Ovary (tissue), 9 donors: ENCODE data around the gene POR. TPM values are rescaled to one million over a fixed set of nuclear protein-coding genes. Genes with fewer than 3 reads are reported as not detected.
"Not testable (repeated sequence)": the region's sequence is repeated elsewhere in the genome, so short reads cannot be mapped to it uniquely, and the experiment has no call there.

Experiments used
- DNase-seq, 5 donors: peaks; one replicate each; pipeline ENCODE4 v3.0.0-alpha.2; 2019 to 2020
- H3K27ac ChIP-seq, 2 donors: fragments of 200-600 bp; one replicate each; pipeline versions ENCODE4 v1.5.1 to v1.8.0; 2019 to 2022
- H3K27me3 ChIP-seq: fragments of 200-600 bp; one replicate; pipeline ENCODE4 v1.8.0; 2022
- H3K36me3 ChIP-seq: fragments of 200-600 bp; sonication (generic); one replicate; pipeline ENCODE4 v1.5.1; 2019
- H3K4me1 ChIP-seq: one replicate; pipeline ENCODE4 v1.8.1; 2013; ENCODE audit warnings: mild to moderate bottlenecking, moderate library complexity; ENCODE audit not compliant: insufficient read depth
- H3K4me3 ChIP-seq: fragments of 200-600 bp; sonication (generic); one replicate; pipeline ENCODE4 v1.5.1; 2017
- H3K9me3 ChIP-seq, 2 donors: fragments of 200-600 bp in 1 of 2; sonication (generic) in 1 of 2; one replicate each; pipeline versions ENCODE4 v1.5.1 to v1.8.1; 2013 to 2019; ENCODE audit warnings: mild to moderate bottlenecking in 1 of 2, moderate library complexity in 1 of 2
- CTCF ChIP-seq, 3 donors: fragments of 450-650 bp in 2 of 3; fragments of 200-600 bp in 1 of 3; IDR thresholded peaks; one replicate each; pipeline versions ENCODE4 v1.5.1 to v1.8.0; 2016 to 2022; ENCODE audit warnings: antibody characterized with exemption in 3 of 3, mild to moderate bottlenecking in 1 of 3
- EP300 ChIP-seq: sonication (generic); formaldehyde crosslinking; IDR thresholded peaks from one replicate; pipeline ENCODE4 v1.6.1; 2017; ENCODE audit warnings: antibody characterized with exemption
- POLR2A ChIP-seq: fragments of 450-650 bp; IDR thresholded peaks from one replicate; pipeline ENCODE4 v1.6.1; 2017; ENCODE audit warnings: antibody characterized with exemption, mild to moderate bottlenecking, moderate library complexity
- WGBS, 3 donors: extraction: QIAGEN DNeasy Blood & Tissue Kit in 1 of 3; methylation state at CpG; one replicate each; pipeline versions ENCODE4 v1.1.5 to v1.1.7; 2013 to 2017; 5-methylcytosine and 5-hydroxymethylcytosine counted together
- intact Hi-C, 4 donors: fragments of 100-400 bp; cut with DNase I; formaldehyde crosslinking; loops; one replicate each; pipeline versions ENCODE4 v1.11.0 to v1.15.1; 2022 to 2023
- polyA plus RNA-seq, 2 donors: library from polyadenylated mRNA; stranded (reverse); fragments of 200-250 nt in 1 of 2; fragments of 350-450 nt in 1 of 2; fragmentation: Illumina TruSeq in 1 of 2; extraction: RNeasy Lipid Tissue Mini Kit (QIAGEN cat#74804) in 1 of 2; gene quantifications; one replicate each; pipeline ENCODE4 v1.2.3, GENCODE V29; 2013 to 2014
- total RNA-seq, 7 donors: library from RNA; depleted of rRNA in 2 of 7; stranded (reverse); fragments of >200 nt in 2 of 7; fragmentation: NEBNext Ultra II Directional in 3 of 7; extraction: Animal tissue kit (Norgen Biotek cat#: 25700) in 3 of 7; gene quantifications; one replicate each; pipeline versions ENCODE4 v1.1.0 to v1.2.4, GENCODE V29; 2016 to 2023
- donor health status: DM: no; HTN: no; CAD: no; lungs with moderate emphysema.
- donor health status: DM: no; HTN: no; CAD: no.
- donor health status: Bipolar disorder and iron deficiency.
- donor health status: DM: yes; HTN: yes; CAD: no.
- donor health status: DM: no; HTN: no; CAD: no.
- donor health status: DM: yes; HTN: yes; CAD: no.

POR gene
- total and polyA plus RNA-seq, 9 donors = 71.8 to 191 (median 144) TPM

GRCh38 chr7:75881436-75882095 lies 33.4 kb upstream of the POR start:
- intact Hi-C loops = loop anchor here in 1 of 4 donors (5.0 kb wide), 1 partner anchor 136 kb away; no protein-coding TSS in a partner anchor
- Histone ChIP-seq H3K9me3 (no peaks in the 10 kb centered on the region), H3K36me3 (no peaks in the 10 kb centered on the region), H3K4me1 (peaks cover 6% of the 10 kb centered on the region), H3K4me3 (no peak overlapping the region), H3K27ac (no peak overlapping the region), H3K27me3 (no peaks in the 10 kb centered on the region)
- TF ChIP-seq POLR2A (no peak), EP300 (no peak), CTCF (IDR thresholded peaks at IDR 0.05) (no peak)
- WGBS, 3 donors = 73 to 81% (median 76%) methylated on average over 23 of the region's 23 CpGs
- DNase-seq = no peak

- H3K27me3 ChIP-seq, DNase-seq, H3K4me1 ChIP-seq, H3K36me3 ChIP-seq, H3K4me3 ChIP-seq, H3K9me3 ChIP-seq, H3K27ac ChIP-seq: not testable (repeated sequence)
- 88 to 93% (median 91%) methylated on average over 13 of the region's 13 CpGs for WGBS, 3 donors
- intact Hi-C loops = loop anchor here in 1 of 4 donors (5.0 kb wide), 1 partner anchor 134 kb away; no protein-coding TSS in a partner anchor
These were observed 31.6 kb upstream of the POR start for GRCh38 chr7:75883265-75883824.

DNA sequence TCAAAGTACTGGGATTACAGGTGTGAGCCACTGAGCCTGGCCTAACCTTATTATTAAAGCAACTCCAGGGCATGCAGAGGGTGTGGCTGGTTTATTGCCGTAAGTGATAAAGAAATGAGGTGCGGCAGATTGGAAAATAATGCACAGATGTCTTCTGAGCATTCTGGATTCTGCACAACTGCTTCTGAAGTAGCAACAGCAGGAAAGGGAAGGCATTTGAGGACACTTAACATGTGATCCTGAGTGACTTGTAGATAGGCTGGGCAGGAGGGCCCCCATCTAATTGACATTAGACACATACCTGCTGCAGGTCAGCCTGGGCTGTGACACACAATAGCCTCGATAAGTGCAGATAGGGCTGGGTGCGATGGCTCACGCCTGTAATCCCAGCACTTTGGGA lies 30.5 kb upstream of the POR start:
- TF ChIP-seq EP300 (no peak), CTCF (IDR thresholded peaks at IDR 0.05) (no peak), POLR2A (no peak)
- peaks cover 2% of the 10 kb centered on the region for H3K4me1 ChIP-seq
- H3K9me3 ChIP-seq = no peaks in the 10 kb centered on the region
- H3K27ac ChIP-seq = no peak overlapping the region
- no peaks in the 10 kb centered on the region for H3K36me3 ChIP-seq
- H3K27me3 ChIP-seq = no peaks in the 10 kb centered on the region
- no peak for DNase-seq
- H3K4me3 ChIP-seq = no peak overlapping the region
- intact Hi-C loops = loop anchor here in 1 of 4 donors (5.0 kb wide), 1 partner anchor 133 kb away; no protein-coding TSS in a partner anchor
- 89 to 96% (median 96%) methylated on average over 5 of the region's 5 CpGs for WGBS, 3 donors

GRCh38 chr7:75885036-75885435 lies 29.9 kb upstream of the POR start:
- intact Hi-C loops = no loop called here
- peaks cover 8% of the 10 kb centered on the region for H3K4me1 ChIP-seq
- TF ChIP-seq POLR2A (no peak), CTCF (IDR thresholded peaks at IDR 0.05) (no peak), EP300 (no peak)
- H3K9me3 ChIP-seq = no peaks in the 10 kb centered on the region
- no peak overlapping the region for H3K4me3 ChIP-seq
- no peaks in the 10 kb centered on the region for H3K36me3 ChIP-seq
- WGBS, 3 donors = 86 to 92% (median 88%) methylated on average over 3 of the region's 3 CpGs
- DNase-seq = no peak
- H3K27ac ChIP-seq = no peak overlapping the region
- no peaks in the 10 kb centered on the region for H3K27me3 ChIP-seq

- H3K27me3 ChIP-seq = no peaks in the 10 kb centered on the region
- peaks cover 10% of the 10 kb centered on the region for H3K4me1 ChIP-seq
- DNase-seq = no peak
- no peak overlapping the region for H3K4me3 ChIP-seq
- H3K36me3 ChIP-seq = no peaks in the 10 kb centered on the region
- WGBS, 3 donors = 89 to 93% (median 90%) methylated on average over 13 of the region's 13 CpGs
- intact Hi-C loops = no loop called here
- no peaks in the 10 kb centered on the region for H3K9me3 ChIP-seq
- TF ChIP-seq EP300 (no peak), CTCF (IDR thresholded peaks at IDR 0.05) (no peak), POLR2A (no peak)
- H3K27ac ChIP-seq = no peak overlapping the region
These were observed 27.1 kb upstream of the POR start for GRCh38 chr7:75887669-75888369.
